MM.1S (cell line): ENCODE measurements around the gene TMEM43.

ENCODE experiments used
- DNase-seq: peaks from one replicate; pipeline ENCODE4 v3.0.0-alpha.2; 2015
- H2AFZ ChIP-seq: fragments of 300-600 bp; sonication (generic); 2 replicates; pipeline ENCODE4 v1.6.0; 2016; ENCODE audit warnings: antibody characterized with exemption, low read length
- H3F3A ChIP-seq: fragments of 300-600 bp; sonication (generic); 2 replicates; pipeline ENCODE4 v1.6.1; 2016; ENCODE audit warnings: mild to moderate bottlenecking, antibody characterized with exemption, low read length, moderate library complexity, mixed read lengths; ENCODE audit not compliant: insufficient read depth
- H3K27ac ChIP-seq: fragments of 300-600 bp; sonication (generic); 2 replicates; pipeline ENCODE4 v1.5.1; 2016; ENCODE audit warnings: mild to moderate bottlenecking, low read length
- H3K27me3 ChIP-seq: fragments of 300-600 bp; sonication (generic); replicated peaks from 2 replicates; pipeline ENCODE4 v1.6.0; 2016; ENCODE audit warnings: low read length; ENCODE audit not compliant: insufficient read depth
- H3K36me3 ChIP-seq: fragments of 300-600 bp; sonication (generic); replicated peaks from 2 replicates; pipeline ENCODE4 v1.6.1; 2016; ENCODE audit warnings: mild to moderate bottlenecking, low read length, mixed read lengths; ENCODE audit not compliant: insufficient read depth
- H3K4me1 ChIP-seq: fragments of 300-600 bp; sonication (generic); 2 replicates; pipeline ENCODE4 v1.6.1; 2016; ENCODE audit warnings: low read length, mixed read lengths
- H3K4me2 ChIP-seq: fragments of 300-600 bp; sonication (generic); 2 replicates; pipeline ENCODE4 v1.6.0; 2016; ENCODE audit warnings: low read depth, low read length
- H3K4me3 ChIP-seq: fragments of 300-600 bp; sonication (generic); 2 replicates; pipeline ENCODE4 v1.5.1; 2016; ENCODE audit warnings: low read length, mixed read lengths
- H3K79me2 ChIP-seq: fragments of 300-600 bp; sonication (generic); 2 replicates; pipeline ENCODE4 v1.6.1; 2016; ENCODE audit warnings: mixed run types, low read length, mixed read lengths
- H3K9ac ChIP-seq: fragments of 300-600 bp; sonication (generic); 2 replicates; pipeline ENCODE4 v1.6.1; 2016; ENCODE audit warnings: low read length, mixed read lengths
- H3K9me2 ChIP-seq: fragments of 300-600 bp; sonication (generic); replicated peaks from 2 replicates; pipeline ENCODE4 v1.6.1; 2016; ENCODE audit warnings: mild to moderate bottlenecking, low read length, mixed read lengths; ENCODE audit not compliant: insufficient read depth
- H3K9me3 ChIP-seq: fragments of 300-600 bp; sonication (generic); replicated peaks from 2 replicates; pipeline ENCODE4 v1.6.1; 2016; ENCODE audit warnings: mild to moderate bottlenecking, low read length, mixed read lengths; ENCODE audit not compliant: insufficient read depth
- H4K20me1 ChIP-seq: fragments of 300-600 bp; sonication (generic); 2 replicates; pipeline ENCODE4 v1.6.1; 2016; ENCODE audit warnings: mild to moderate bottlenecking, low read length, moderate library complexity, mixed read lengths; ENCODE audit not compliant: insufficient read depth
- CTCF ChIP-seq: fragments of 300-600 bp; sonication (generic); IDR thresholded peaks from 2 replicates; pipeline ENCODE4 v1.5.1; 2016; ENCODE audit warnings: antibody characterized with exemption, low read length, mixed read lengths
- EZH2 ChIP-seq: fragments of 300-600 bp; sonication (generic); optimal IDR thresholded peaks from 2 replicates; pipeline ENCODE3; 2017; ENCODE audit warnings: low read depth, mild to moderate bottlenecking, antibody characterized with exemption, low read length, mixed read lengths
- EZH2phosphoT487 ChIP-seq: fragments of 300-600 bp; sonication (generic); IDR thresholded peaks from 2 replicates; pipeline ENCODE4 v1.6.1; 2018; ENCODE audit warnings: antibody characterized with exemption, low read length

Gene TMEM43

DNA sequence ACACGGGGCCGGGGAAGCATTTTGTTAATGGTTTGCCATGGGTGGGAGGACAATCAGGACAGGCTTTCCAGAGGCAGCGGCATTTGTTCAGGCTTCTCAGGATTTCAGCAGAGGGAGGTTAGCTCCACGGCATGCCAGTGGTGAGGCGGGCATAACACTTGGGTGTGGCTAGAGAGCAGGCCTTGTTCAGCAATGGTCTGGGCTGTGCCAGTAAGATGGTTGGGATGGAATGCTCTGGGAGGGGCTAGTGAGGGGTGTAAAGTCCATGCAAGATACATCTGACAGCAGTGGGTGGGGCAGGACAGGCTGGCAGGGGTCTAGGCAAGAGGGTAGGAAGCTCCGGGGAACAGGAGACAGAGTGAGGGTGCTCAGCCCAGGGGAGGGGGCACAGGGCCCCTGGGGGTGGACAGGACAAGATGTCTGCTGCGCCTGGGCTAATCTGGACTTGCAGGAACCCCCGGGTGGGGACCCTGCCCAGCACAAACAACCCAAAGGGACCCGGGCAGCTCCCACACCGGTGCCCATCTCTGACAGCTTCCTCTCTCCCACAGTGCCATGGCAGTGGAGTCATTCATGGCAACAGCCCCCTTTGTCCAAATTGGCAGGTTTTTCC is 8.4 kb downstream of the TMEM43 start:
- no peak overlapping the region for H3K9ac ChIP-seq
- H3K4me1 ChIP-seq, result no peaks in the 10 kb centered on the region
- no peaks in the 10 kb centered on the region for H3K9me2 ChIP-seq
- no peaks in the 10 kb centered on the region for H4K20me1 ChIP-seq
- H3K9me3 ChIP-seq, result no peaks in the 10 kb centered on the region
- H3K27ac ChIP-seq, result no peak overlapping the region
- peaks cover 14% of the 10 kb centered on the region for H3K79me2 ChIP-seq
- H2AFZ ChIP-seq, result no peak overlapping the region
- peaks cover 25% of the 10 kb centered on the region for H3K36me3 ChIP-seq
- DNase-seq, result no peak
- no peaks in the 10 kb centered on the region for H3F3A ChIP-seq
- H3K4me2 ChIP-seq, result no peak overlapping the region
- no peak for TF ChIP-seq EZH2
- no peak for TF ChIP-seq EZH2phosphoT487
- no peak for TF ChIP-seq CTCF
- no peak overlapping the region for H3K4me3 ChIP-seq
- no peaks in the 10 kb centered on the region for H3K27me3 ChIP-seq

GRCh38 chr3:14133876-14134275 is 9.0 kb downstream of the TMEM43 start:
- H3K27ac ChIP-seq, result no peak overlapping the region
- H3K36me3 ChIP-seq, result peaks cover 19% of the 10 kb centered on the region
- peaks cover 9% of the 10 kb centered on the region for H3K79me2 ChIP-seq
- H3K4me3 ChIP-seq, result no peak overlapping the region
- DNase-seq, result no peak
- TF ChIP-seq EZH2phosphoT487, result no peak
- no peak for TF ChIP-seq EZH2
- no peak for TF ChIP-seq CTCF
- H3K4me2 ChIP-seq, result no peak overlapping the region
- H2AFZ ChIP-seq, result no peak overlapping the region
- no peak overlapping the region for H3K9ac ChIP-seq
- no peaks in the 10 kb centered on the region for H3K9me3 ChIP-seq
- no peaks in the 10 kb centered on the region for H3F3A ChIP-seq
- H3K27me3 ChIP-seq, result no peaks in the 10 kb centered on the region
- H3K4me1 ChIP-seq, result no peaks in the 10 kb centered on the region
- H3K9me2 ChIP-seq, result no peaks in the 10 kb centered on the region
- H4K20me1 ChIP-seq, result no peaks in the 10 kb centered on the region

DNA sequence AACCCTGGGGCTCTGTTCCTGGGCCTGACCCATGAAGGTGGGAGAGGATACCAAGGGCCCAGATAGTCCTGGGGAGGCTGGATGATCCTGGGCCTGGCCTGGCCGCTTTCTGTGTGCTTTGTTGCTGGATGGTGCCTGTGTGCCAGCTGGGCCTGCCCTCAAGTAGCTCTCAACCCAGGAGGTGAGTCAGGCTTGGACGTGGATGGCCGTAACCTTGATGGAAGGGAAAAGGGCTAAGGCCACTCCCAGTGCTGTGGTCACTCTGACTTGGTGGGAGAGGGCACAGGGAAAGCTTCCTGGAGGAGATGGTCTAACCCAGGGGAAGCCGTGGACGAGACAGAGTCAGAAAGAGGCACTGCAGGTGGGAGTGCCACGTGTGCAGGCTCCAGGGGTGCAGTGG is 9.4 kb downstream of the TMEM43 start:
- DNase-seq, result no peak
- Histone ChIP-seq H3K4me2 (no peak overlapping the region), H3K4me1 (no peaks in the 10 kb centered on the region), H3K36me3 (peaks cover 17% of the 10 kb centered on the region), H3K9ac (no peak overlapping the region), H3K4me3 (no peak overlapping the region), H3F3A (no peaks in the 10 kb centered on the region), H3K27ac (no peak overlapping the region), H3K79me2 (peaks cover 6% of the 10 kb centered on the region; the same call in 1 of the 2 replicates), H4K20me1 (no peaks in the 10 kb centered on the region), H3K27me3 (no peaks in the 10 kb centered on the region), H2AFZ (no peak overlapping the region), H3K9me2 (no peaks in the 10 kb centered on the region), H3K9me3 (no peaks in the 10 kb centered on the region)
- TF ChIP-seq EZH2phosphoT487, result no peak
- no peak for TF ChIP-seq EZH2
- TF ChIP-seq CTCF, result no peak
